GM12873 (cell line): ENCODE data around the gene PPT1.

Source experiments
- TF ChIP-seq, protein P1 (sequence below): IDR thresholded peaks from 2 replicates; pipeline ENCODE4 v1.5.1; 2012; ENCODE audit warnings: low read depth, mild to moderate bottlenecking, moderate library complexity, low read length, control low read depth; ENCODE audit not compliant: insufficient read depth; ENCODE audit errors: missing control alignments

PPT1 gene

DNA sequence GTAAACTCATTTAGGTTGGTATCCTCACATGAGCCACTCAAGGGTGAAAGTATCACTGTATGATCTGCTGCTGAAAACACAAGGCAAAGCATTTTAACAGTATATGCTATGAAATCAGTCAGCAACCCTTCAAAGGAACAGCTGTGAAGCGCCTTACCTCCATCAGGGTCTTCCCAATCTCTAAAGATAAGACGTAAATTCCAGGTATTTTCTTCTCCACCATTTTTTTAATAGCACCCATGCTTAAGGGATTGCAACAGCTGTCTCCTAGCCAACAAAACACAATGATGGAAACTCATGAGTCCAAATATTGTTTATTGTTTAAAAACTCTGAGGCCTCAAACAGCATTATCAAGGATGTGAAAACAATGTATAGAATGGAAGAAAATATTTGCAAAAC is 4.8 kb downstream of the PPT1 start:
- TF ChIP-seq, protein P1, sequence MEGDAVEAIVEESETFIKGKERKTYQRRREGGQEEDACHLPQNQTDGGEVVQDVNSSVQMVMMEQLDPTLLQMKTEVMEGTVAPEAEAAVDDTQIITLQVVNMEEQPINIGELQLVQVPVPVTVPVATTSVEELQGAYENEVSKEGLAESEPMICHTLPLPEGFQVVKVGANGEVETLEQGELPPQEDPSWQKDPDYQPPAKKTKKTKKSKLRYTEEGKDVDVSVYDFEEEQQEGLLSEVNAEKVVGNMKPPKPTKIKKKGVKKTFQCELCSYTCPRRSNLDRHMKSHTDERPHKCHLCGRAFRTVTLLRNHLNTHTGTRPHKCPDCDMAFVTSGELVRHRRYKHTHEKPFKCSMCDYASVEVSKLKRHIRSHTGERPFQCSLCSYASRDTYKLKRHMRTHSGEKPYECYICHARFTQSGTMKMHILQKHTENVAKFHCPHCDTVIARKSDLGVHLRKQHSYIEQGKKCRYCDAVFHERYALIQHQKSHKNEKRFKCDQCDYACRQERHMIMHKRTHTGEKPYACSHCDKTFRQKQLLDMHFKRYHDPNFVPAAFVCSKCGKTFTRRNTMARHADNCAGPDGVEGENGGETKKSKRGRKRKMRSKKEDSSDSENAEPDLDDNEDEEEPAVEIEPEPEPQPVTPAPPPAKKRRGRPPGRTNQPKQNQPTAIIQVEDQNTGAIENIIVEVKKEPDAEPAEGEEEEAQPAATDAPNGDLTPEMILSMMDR: no peak

DNA sequence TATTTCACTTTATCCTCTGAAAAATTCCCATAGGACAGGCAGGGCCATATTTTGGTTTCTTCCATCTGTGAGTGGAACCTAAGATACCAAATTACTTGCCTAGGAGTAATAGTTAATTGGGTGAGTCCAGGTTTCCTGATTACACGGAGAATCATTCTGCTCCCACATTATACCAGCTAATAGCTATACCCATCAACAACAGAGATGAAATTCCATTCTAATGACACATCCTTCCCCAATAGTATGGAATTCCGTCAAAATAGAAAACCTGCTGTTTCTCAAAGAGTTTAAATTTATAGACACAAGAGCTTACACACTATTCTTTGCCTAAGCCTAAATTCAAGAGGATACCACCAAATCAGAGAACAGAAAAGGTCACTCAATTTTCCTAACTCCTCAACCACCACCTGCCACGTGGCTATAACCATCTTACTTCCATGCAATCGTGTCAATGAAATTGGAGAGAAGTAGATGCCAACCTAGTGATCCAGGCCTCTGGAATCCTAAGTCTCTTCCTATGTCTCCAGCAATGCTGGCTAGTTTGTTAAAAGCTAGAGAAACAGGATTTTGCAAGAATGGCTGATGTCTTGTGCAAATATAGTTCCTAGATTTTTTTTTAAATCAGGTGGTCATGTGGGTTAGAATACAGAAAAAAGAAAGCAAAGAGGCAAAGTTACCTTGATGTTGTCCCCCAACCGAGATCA is 6.2 kb downstream of the PPT1 start:
- TF ChIP-seq, protein P1: no peak

DNA sequence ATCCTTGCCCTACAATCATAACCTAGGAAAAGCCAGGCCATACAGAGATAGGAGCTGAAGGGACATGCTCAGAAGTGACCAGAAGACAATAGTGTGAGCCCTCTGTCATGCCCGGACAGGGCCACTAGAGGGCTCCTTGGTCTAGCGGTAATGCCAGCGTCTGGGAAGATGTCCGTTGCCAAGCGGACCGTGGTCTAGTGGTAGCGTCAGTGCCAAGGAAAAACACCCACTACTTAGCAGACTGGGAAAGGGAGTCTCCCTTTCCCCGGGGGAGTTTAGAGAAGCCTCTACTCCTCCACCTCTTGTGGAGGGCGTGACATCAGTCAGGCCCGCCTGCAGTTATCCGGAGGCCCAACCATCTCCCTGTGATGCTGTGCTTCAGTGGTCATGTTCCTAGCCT is 12.3 kb downstream of the PPT1 start:
- TF ChIP-seq, protein P1: peak; percentile 68

DNA sequence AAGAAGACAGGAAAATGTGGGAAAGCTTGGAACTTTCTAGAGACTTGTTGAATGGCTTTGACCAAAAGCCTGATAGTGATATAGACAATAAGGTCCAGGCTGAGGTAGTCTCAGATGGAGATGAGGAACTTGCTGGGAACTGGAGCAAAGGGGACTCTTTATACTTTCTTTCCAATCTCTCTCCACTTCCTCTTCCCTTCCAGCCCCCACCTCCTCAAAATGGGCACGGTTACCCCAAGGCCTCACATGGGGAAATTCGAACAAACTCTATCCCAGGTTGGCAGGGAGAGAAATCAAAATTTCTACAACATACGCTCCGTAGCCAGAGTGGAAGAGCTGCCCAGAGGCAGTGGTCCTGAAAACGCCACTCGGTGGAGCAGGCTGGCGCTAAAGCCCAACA is 15.2 kb downstream of the PPT1 start:
- TF ChIP-seq, protein P1: no peak

DNA sequence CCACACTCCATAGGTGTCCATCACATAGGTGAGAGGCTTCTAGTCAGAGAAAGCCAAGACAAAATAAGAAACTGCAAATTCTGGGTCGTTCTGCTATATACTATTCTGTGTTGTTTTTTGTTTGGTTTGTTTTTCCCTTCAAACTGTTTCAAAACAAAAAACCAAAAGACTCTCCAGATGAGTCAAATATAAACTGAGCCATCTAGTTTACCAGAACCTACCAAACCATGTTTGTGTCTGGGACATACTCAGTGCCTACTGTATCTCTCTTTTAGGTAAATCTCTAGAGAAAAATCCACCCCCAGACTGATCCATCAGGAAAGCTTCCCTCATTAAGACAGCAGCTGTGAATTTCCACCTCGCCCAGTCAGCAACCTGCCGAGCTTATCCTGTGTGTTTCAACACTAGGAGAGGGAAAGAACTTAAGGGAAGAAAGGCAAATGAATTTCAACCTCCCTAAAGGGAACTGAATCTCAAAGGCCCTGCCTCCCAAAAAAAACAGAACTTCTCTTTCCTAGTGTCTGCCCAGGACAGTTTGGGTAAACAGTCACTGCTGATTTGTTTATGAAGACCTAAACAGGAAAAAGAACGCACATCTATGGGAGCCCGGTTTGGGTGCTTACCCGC is 17.2 kb downstream of the PPT1 start:
- TF ChIP-seq, protein P1: no peak

DNA sequence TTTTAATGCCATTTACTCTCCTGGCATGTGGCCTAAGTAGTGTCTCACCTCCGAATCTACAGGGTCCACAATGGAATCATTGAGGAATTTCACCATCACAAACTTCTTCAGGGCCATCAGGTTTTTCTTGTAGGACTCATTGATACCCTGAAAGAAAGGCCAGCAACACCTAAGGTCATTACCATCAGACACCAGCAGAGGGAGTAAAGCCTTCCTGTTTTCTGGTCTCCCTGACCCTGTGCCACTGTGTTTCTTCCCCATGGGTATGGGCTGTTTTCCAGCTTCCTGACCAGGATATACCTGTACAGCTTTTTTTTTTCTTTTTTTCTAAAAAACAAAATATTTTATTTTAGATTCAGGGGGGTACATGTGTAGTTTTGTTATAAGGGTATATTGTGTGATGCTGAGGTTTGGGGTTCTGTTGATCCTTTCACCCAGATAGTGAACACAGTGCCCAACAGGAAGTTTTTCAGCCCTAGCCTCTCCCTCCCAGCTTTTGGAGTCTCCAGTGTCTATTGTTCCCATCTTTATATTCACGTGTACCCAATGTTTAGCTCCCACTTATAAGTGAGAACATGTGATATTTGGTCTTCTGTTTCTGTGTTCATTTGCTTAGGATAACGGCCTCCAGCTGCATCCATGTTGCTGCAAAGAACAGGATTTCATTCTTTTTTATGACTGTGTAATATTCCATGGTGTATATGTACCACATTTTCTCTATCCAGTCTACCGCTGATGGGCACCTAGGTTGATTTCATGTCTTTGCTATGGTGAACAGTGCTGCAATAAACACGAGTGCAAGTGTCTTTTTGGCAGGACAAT is 18.3 kb downstream of the PPT1 start:
- TF ChIP-seq, protein P1: peak; percentile 88

DNA sequence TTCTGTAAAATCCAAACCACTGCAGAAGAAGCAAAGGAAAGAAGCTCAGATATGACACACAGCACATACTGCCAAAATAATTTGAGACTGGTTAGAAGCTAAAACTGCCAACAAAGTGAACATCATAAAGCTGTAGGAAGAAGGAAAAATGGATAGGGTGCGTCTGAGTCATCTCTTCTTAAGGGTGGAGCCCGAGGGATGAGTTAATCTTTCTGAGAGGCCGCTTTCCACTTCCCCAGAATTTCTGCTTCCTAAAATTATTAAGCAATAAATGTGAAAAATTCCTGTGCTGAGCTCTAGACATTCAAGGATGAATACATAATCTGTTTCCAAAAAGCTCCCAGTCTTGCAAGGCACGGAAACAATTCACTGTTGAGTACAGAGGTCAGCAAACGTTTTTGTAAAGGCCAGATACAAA is 20.1 kb downstream of the PPT1 start:
- TF ChIP-seq, protein P1: no peak
